ENCODE results near the gene SLC25A21. TPM values are rescaled to one million over a fixed set of nuclear protein-coding genes. Genes with fewer than 3 reads are reported as not detected.
A peak's percentile ranks its signal among the peaks of the same experiment; 100 is the strongest.
"Not testable (repeated sequence)": the region's sequence is repeated elsewhere in the genome, so short reads cannot be mapped to it uniquely, and the experiment has no call there.

SLC25A21 gene
- total and polyA plus RNA-seq, 4 experiments from 2014 or later: not detected

DNA sequence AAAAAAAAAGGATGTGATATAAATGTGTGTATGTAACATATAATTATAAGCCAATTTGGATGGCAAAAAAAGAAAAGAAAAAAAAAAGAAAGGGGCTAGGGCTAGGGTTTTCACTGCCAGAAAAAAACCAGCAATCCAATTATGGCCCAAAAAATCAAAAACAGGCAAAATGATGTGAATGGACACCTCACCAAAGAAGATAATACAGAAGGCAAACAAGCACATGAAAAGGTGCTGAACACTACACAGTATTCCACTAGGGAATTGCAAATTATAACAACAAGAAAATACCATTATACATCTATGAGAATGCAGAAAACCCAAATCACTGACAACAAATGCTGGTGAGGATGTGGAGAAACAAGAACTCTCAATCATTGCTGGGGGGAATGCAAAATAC lies 13.3 kb upstream of the SLC25A21 start:
- H3K27ac Mint-ChIP-seq: no peak overlapping the region
- no peaks in the 10 kb centered on the region for H3K36me3 Mint-ChIP-seq
- H3K9me3 ChIP-seq (ENCODE audit: control insufficient read depth in 1 of 2, low read length in 2 of 2): no peaks in the 10 kb centered on the region
- H3K27me3 ChIP-seq (ENCODE audit: insufficient read depth, low read length): no peaks in the 10 kb centered on the region
- no peaks in the 10 kb centered on the region for H3K4me1 ChIP-seq (ENCODE audit: insufficient read depth, low read length)
- H3K4me1 Mint-ChIP-seq: no peaks in the 10 kb centered on the region
- no peaks in the 10 kb centered on the region for H3K27me3 Mint-ChIP-seq
- H3K27ac ChIP-seq (ENCODE audit: low read depth, low read length): no peak overlapping the region
- H3K4me3 Mint-ChIP-seq: no peak overlapping the region
- no peak overlapping the region for H3K4me3 ChIP-seq (ENCODE audit: low read length in 2 of 2)
- intact Hi-C loops (cut with micrococcal nuclease): no loop called here
- CTCF ChIA-PET (ENCODE audit: partially characterized antibody): no interaction called here
- peaks cover 0 to 10% (median 6%) of the 10 kb centered on the region in 8 donors for H3K9me3 Mint-ChIP-seq
- no peak for DNase-seq
- H3K36me3 ChIP-seq (ENCODE audit: insufficient read depth, low read length): no peaks in the 10 kb centered on the region
- POLR2A ChIA-PET (ENCODE audit: partially characterized antibody): no interaction called here

- not testable (repeated sequence) for H3K9me3 Mint-ChIP-seq; H3K27ac ChIP-seq (ENCODE audit: low read depth, low read length)
Observed at GRCh38 chr14:37184520-37184919, 12.1 kb upstream of the SLC25A21 start.

DNA sequence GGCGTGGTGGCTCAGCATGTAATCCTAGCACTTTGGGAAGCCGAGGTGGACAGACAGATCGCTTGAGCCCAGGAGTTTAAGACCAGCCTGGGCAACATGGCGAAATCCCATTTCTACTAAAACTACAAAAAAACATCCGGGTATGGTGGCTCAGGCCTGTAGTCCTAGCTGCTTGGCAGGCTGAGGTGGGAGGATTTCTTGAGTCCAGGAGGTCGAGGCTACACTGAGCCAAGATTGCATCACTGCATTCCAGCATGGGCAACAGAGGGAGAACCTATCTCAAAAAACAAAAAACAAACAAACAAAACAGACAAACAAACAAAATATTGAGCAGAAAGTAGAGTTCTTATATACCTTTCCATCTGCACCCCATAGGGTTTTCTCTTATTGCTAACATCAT lies 9.0 kb upstream of the SLC25A21 start:
- intact Hi-C loops (cut with micrococcal nuclease): no loop called here
- DNase-seq: no peak
- Mint-ChIP-seq H3K27ac (no peak overlapping the region), H3K9me3 (peaks cover 2 to 11% (median 4%) of the 10 kb centered on the region in 8 donors), H3K27me3 (peaks cover 0 to 2% of the 10 kb centered on the region in 2 donors), H3K36me3 (no peaks in the 10 kb centered on the region), H3K4me1 (no peaks in the 10 kb centered on the region), H3K4me3 (no peak overlapping the region)
- Histone ChIP-seq H3K4me3 (ENCODE audit: low read length in 2 of 2) (no peak overlapping the region), H3K27me3 (ENCODE audit: insufficient read depth, low read length) (no peaks in the 10 kb centered on the region), H3K9me3 (ENCODE audit: control insufficient read depth in 1 of 2, low read length in 2 of 2) (no peaks in the 10 kb centered on the region), H3K36me3 (ENCODE audit: insufficient read depth, low read length) (no peaks in the 10 kb centered on the region), H3K27ac (ENCODE audit: low read depth, low read length) (no peak overlapping the region), H3K4me1 (ENCODE audit: insufficient read depth, low read length) (no peaks in the 10 kb centered on the region)
- POLR2A ChIA-PET (ENCODE audit: partially characterized antibody): no interaction called here
- CTCF ChIA-PET (ENCODE audit: partially characterized antibody): no interaction called here

More at GRCh38 chr14:37184520-37184919, 12.1 kb upstream of the SLC25A21 start:
- H3K4me1 Mint-ChIP-seq; H3K4me3 Mint-ChIP-seq; H3K27me3 ChIP-seq (ENCODE audit: insufficient read depth, low read length); H3K4me3 ChIP-seq (ENCODE audit: low read length in 2 of 2); intact Hi-C loops (cut with micrococcal nuclease); CTCF ChIA-PET (ENCODE audit: partially characterized antibody); H3K27ac Mint-ChIP-seq; H3K36me3 Mint-ChIP-seq; H3K36me3 ChIP-seq (ENCODE audit: insufficient read depth, low read length); DNase-seq; POLR2A ChIA-PET (ENCODE audit: partially characterized antibody); H3K4me1 ChIP-seq (ENCODE audit: insufficient read depth, low read length); H3K27me3 Mint-ChIP-seq; H3K9me3 ChIP-seq (ENCODE audit: control insufficient read depth in 1 of 2, low read length in 2 of 2): not testable (repeated sequence)

GRCh38 chr14:37180886-37181285 lies 8.5 kb upstream of the SLC25A21 start:
- H3K27me3 Mint-ChIP-seq; DNase-seq; H3K4me3 Mint-ChIP-seq; H3K27ac ChIP-seq (ENCODE audit: low read depth, low read length); H3K4me1 ChIP-seq (ENCODE audit: insufficient read depth, low read length); H3K4me3 ChIP-seq (ENCODE audit: low read length in 2 of 2); POLR2A ChIA-PET (ENCODE audit: partially characterized antibody); H3K4me1 Mint-ChIP-seq; H3K27me3 ChIP-seq (ENCODE audit: insufficient read depth, low read length); CTCF ChIA-PET (ENCODE audit: partially characterized antibody); H3K27ac Mint-ChIP-seq; intact Hi-C loops (cut with micrococcal nuclease); H3K36me3 Mint-ChIP-seq; H3K9me3 ChIP-seq (ENCODE audit: control insufficient read depth in 1 of 2, low read length in 2 of 2); H3K36me3 ChIP-seq (ENCODE audit: insufficient read depth, low read length): not testable (repeated sequence)
- H3K9me3 Mint-ChIP-seq: peaks cover 2 to 11% (median 4%) of the 10 kb centered on the region in 8 donors

DNA sequence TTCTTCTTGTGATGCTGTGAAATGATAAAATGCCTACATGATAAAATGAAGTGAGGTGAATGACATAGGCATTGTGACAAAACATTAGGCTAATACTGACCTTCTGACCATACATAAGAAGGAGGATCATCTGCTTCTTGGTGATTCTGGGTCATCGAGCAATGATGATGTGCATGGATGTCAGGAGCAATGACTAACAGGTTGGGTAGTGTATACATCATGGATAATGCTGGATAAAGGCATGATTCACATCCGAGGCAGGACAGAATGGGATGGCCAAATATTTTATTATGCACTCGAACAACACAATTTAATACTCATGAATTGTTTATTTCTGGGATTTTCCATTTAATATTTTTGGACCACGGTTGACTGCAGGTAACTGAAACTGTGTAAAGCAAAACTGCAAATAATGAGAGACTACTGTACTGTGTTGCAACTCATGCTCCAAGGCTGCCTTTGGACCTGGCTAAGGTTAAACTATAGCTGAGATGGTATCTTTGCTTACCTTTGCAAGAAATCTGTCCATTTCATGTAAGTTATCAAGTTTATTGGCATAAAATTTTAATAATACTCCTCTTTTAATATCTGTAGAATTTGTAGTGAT lies 7.6 kb upstream of the SLC25A21 start:
- POLR2A ChIA-PET (ENCODE audit: partially characterized antibody): no interaction called here
- Mint-ChIP-seq H3K27ac (no peak overlapping the region), H3K27me3 (peaks cover 0 to 2% of the 10 kb centered on the region in 2 donors), H3K9me3 (peaks cover 2 to 11% (median 4%) of the 10 kb centered on the region in 8 donors), H3K36me3 (no peaks in the 10 kb centered on the region), H3K4me3 (no peak overlapping the region), H3K4me1 (no peaks in the 10 kb centered on the region)
- Histone ChIP-seq H3K36me3 (ENCODE audit: insufficient read depth, low read length) (no peaks in the 10 kb centered on the region), H3K9me3 (ENCODE audit: control insufficient read depth in 1 of 2, low read length in 2 of 2) (no peaks in the 10 kb centered on the region), H3K27ac (ENCODE audit: low read depth, low read length) (no peak overlapping the region), H3K27me3 (ENCODE audit: insufficient read depth, low read length) (no peaks in the 10 kb centered on the region), H3K4me1 (ENCODE audit: insufficient read depth, low read length) (no peaks in the 10 kb centered on the region), H3K4me3 (ENCODE audit: low read length in 2 of 2) (no peak overlapping the region)
- CTCF ChIA-PET (ENCODE audit: partially characterized antibody): no interaction called here
- no peak for DNase-seq
- intact Hi-C loops (cut with micrococcal nuclease): no loop called here

DNA sequence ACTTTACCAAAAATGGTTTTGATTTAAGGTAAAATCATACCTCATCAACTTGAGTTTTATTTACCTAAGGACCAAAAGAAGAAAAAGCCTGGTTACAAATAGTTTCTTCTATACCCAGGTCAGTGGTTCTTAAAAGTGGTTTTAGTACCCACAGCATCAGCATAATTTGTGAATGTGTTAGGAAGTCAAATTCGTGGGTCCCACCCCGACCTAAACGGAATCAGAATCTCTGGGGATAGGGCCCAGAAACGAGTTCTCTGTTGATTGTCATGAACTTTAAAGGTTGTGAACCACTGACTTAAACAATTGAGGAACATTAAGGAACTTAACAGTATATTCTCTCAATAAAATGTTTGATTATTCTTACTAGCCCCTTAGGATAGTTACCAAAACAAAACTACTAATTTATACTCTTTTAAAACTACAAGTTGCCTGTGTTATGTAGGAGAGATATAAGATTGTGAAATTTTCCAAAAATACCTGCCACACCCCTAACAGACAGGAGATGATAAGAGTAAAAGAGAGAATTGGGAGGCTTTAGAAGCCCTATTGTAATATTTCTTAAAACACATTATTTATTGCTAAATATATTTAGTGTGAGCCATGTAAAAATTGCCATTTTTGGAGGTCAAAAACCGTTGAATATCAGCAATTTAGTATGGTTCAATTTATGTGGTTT lies 669 bp upstream of the SLC25A21 start:
- no peaks in the 10 kb centered on the region for H3K9me3 ChIP-seq (ENCODE audit: control insufficient read depth in 1 of 2, low read length in 2 of 2)
- no peaks in the 10 kb centered on the region for H3K36me3 Mint-ChIP-seq
- H3K4me1 Mint-ChIP-seq: peaks cover 0 to 2% (median 0%) of the 10 kb centered on the region in 4 donors
- no peak overlapping the region for H3K4me3 Mint-ChIP-seq
- ChIA-PET POLR2A (ENCODE audit: partially characterized antibody) (no interaction called here), CTCF (ENCODE audit: partially characterized antibody) (no interaction called here)
- no peaks in the 10 kb centered on the region for H3K27me3 ChIP-seq (ENCODE audit: insufficient read depth, low read length)
- peaks cover 5 to 9% of the 10 kb centered on the region in 2 donors for H3K27me3 Mint-ChIP-seq
- no peaks in the 10 kb centered on the region for H3K4me1 ChIP-seq (ENCODE audit: insufficient read depth, low read length)
- no peaks in the 10 kb centered on the region for H3K36me3 ChIP-seq (ENCODE audit: insufficient read depth, low read length)
- no peak overlapping the region for H3K27ac ChIP-seq (ENCODE audit: low read depth, low read length)
- peaks cover 0 to 11% (median 3%) of the 10 kb centered on the region in 8 donors for H3K9me3 Mint-ChIP-seq
- H3K4me3 ChIP-seq (ENCODE audit: low read length in 2 of 2): no peak overlapping the region
- DNase-seq: no peak
- H3K27ac Mint-ChIP-seq: no peak overlapping the region
- intact Hi-C loops (cut with micrococcal nuclease): no loop called here

DNA sequence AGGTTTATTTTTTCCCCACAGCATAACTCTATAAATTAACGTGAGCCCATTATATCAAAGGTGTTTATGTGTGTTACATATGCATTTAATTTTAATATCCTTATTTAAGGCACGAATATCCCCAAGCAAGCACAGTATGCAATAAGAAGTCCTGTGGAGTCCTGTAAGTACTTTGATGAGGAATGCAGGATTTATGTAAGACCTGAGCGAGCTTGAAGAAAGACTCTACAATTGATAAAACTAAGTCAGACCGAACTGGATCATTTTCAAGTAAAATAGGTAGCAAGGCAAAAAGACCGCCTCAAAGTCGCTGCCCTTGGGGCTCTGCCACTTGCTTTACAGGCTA lies 755 bp downstream of the SLC25A21 start:
- H3K27me3 ChIP-seq (ENCODE audit: insufficient read depth, low read length): no peaks in the 10 kb centered on the region
- peaks cover 0 to 4% (median 1%) of the 10 kb centered on the region in 8 donors for H3K9me3 Mint-ChIP-seq
- peak overlapping the region in 3 of 8 donors; percentile 32 to 53 (median 39) for H3K4me3 Mint-ChIP-seq
- no peak overlapping the region for H3K4me3 ChIP-seq (ENCODE audit: low read length in 2 of 2)
- intact Hi-C loops (cut with micrococcal nuclease): no loop called here
- POLR2A ChIA-PET (ENCODE audit: partially characterized antibody): no interaction called here
- no peaks in the 10 kb centered on the region for H3K4me1 ChIP-seq (ENCODE audit: insufficient read depth, low read length)
- peaks cover 5 to 8% of the 10 kb centered on the region in 2 donors for H3K27me3 Mint-ChIP-seq
- H3K27ac ChIP-seq (ENCODE audit: low read depth, low read length): no peak overlapping the region
- no peak for DNase-seq
- no peak overlapping the region for H3K27ac Mint-ChIP-seq
- H3K9me3 ChIP-seq (ENCODE audit: control insufficient read depth in 1 of 2, low read length in 2 of 2): no peaks in the 10 kb centered on the region
- H3K36me3 Mint-ChIP-seq: no peaks in the 10 kb centered on the region
- peaks cover 0 to 2% (median 0%) of the 10 kb centered on the region in 4 donors for H3K4me1 Mint-ChIP-seq
- H3K36me3 ChIP-seq (ENCODE audit: insufficient read depth, low read length): no peaks in the 10 kb centered on the region
- CTCF ChIA-PET (ENCODE audit: partially characterized antibody): no interaction called here
